Measurements from ENCODE around the gene DISP2.

The DISP2 gene, protein sequence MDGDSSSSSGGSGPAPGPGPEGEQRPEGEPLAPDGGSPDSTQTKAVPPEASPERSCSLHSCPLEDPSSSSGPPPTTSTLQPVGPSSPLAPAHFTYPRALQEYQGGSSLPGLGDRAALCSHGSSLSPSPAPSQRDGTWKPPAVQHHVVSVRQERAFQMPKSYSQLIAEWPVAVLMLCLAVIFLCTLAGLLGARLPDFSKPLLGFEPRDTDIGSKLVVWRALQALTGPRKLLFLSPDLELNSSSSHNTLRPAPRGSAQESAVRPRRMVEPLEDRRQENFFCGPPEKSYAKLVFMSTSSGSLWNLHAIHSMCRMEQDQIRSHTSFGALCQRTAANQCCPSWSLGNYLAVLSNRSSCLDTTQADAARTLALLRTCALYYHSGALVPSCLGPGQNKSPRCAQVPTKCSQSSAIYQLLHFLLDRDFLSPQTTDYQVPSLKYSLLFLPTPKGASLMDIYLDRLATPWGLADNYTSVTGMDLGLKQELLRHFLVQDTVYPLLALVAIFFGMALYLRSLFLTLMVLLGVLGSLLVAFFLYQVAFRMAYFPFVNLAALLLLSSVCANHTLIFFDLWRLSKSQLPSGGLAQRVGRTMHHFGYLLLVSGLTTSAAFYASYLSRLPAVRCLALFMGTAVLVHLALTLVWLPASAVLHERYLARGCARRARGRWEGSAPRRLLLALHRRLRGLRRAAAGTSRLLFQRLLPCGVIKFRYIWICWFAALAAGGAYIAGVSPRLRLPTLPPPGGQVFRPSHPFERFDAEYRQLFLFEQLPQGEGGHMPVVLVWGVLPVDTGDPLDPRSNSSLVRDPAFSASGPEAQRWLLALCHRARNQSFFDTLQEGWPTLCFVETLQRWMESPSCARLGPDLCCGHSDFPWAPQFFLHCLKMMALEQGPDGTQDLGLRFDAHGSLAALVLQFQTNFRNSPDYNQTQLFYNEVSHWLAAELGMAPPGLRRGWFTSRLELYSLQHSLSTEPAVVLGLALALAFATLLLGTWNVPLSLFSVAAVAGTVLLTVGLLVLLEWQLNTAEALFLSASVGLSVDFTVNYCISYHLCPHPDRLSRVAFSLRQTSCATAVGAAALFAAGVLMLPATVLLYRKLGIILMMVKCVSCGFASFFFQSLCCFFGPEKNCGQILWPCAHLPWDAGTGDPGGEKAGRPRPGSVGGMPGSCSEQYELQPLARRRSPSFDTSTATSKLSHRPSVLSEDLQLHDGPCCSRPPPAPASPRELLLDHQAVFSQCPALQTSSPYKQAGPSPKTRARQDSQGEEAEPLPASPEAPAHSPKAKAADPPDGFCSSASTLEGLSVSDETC (N-terminal part only)

DNA sequence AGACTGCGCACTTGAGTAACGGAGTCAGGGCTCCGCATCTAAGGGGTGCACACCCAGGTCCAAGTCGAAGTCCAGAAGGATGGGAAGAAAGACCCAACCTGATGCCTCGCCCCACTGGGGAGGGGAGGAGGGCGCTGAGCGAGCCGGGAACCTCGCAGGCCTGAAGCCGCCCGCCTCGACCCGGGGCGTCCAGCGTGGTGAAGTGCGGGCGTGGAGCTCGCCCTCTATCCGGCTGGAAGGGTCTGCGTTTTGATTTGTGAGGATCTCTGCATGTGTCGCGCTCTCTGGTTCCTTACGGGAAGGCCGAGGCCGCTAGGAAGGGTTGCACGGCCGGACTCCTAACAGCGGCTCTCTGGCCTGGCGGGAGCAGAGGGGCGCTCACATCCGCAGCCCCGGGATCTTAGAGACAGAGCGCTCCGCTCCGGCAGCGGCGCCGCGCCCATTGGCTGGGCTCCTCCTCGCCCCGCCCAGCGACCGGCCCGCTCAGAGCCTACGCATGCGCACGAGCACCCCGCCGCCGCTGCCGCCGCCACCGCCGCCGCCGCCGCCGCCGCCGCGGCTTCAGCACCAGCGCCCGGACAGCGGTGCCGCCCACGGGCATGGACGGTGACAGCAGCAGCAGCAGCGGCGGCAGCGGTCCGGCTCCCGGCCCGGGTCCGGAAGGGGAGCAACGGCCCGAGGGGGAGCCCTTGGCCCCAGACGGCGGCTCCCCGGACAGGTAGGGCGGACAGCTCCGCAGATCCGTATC is at the start of gene DISP2:
Gene DISP2 (plus strand): TSS at position 497 of the 748 bp plus-strand sequence. CDS start 103 bp downstream, at position 600.
- DNase-seq = peak; percentile 86

DNA sequence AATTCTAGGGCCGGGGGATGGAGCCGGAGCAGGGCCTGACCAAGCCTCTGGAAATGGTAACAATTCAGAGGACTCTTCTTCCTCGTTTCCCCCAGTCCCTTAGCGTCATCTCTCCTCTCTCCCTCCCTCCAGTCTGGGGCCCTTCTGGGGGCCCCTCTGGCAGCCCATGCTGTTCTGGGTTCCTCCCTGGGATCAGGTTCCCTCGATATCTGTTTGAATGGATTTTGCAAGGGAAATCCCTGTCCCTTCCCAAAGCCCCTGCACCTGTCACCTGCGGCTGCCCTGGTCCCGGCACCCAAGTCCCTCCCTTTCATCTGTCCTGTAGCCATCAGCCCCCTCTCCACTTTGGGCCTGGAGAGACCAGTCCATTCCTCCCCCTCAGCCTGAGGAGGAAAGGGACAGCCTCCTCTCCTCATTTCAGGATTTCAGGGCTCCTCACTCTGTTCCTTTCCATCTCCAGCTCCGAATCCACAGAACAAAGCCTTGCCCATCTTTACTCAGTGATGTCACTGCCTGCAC is 48.6 kb upstream of the DISP2 start:
- no peak for DNase-seq

DNA sequence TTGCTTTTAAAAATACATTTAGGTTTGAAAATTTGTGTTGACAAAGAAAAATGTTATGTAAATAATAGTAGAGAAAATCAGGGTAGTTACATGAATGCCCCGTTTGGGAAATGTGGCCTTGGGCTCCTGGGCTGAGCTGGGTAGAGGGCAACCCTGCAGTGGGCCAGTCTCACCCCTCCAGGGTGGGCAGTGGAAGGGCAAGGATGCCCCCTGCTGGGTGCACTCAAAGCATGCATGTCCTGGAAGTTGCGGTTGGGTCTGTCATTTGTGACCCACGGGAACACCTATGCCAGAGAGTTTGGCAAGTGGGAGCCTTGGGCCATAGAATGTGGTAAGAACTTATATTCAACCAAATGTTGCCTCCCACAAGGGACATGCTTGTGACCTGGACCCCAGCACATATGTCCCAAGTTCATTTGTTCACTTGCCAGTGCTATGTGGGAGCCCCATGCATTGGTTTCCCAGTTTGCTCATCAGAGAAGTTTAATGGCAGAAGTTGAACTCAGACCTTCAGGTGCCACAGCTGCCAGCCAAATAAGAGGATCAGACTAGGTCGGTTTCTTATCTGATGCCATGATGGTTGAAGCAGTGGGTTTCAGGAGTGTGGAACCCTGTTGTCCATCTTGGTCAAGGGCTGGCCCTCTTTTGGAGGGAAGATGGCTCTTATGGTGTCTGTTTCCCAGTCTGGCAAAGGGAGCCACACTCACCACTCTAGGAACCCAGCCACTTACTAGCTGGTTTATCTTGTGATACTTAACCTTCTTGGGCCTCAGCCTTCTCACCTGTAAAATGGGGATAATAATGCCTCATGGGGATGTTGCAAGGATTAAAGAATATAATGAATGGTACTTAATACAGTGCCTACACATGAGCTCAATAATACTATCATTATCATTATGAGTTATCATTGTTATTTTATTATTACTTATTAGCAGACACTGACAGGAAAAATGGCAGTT is 47.7 kb upstream of the DISP2 start:
- peak; percentile 67 for DNase-seq

DNA sequence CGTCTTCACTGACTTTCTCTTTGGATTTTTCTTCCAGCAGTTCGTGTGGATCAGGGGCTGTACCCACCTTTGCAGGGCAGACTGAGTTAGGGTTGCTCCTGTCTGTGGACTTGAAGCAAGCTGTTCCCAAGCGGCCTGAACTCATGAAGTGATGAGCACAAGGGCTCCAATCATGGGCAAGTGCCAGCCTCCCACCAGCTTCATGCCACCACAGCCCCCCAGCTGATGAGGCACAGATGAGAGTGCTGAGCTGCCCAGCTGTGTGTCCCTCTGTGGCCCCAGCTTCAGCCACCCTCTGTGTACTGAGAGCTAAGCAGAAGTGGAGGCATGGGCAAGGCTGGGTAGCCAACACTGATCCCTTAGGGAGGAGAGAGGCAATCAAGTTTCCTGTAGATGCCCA is 47.0 kb upstream of the DISP2 start:
- no peak for DNase-seq

DNA sequence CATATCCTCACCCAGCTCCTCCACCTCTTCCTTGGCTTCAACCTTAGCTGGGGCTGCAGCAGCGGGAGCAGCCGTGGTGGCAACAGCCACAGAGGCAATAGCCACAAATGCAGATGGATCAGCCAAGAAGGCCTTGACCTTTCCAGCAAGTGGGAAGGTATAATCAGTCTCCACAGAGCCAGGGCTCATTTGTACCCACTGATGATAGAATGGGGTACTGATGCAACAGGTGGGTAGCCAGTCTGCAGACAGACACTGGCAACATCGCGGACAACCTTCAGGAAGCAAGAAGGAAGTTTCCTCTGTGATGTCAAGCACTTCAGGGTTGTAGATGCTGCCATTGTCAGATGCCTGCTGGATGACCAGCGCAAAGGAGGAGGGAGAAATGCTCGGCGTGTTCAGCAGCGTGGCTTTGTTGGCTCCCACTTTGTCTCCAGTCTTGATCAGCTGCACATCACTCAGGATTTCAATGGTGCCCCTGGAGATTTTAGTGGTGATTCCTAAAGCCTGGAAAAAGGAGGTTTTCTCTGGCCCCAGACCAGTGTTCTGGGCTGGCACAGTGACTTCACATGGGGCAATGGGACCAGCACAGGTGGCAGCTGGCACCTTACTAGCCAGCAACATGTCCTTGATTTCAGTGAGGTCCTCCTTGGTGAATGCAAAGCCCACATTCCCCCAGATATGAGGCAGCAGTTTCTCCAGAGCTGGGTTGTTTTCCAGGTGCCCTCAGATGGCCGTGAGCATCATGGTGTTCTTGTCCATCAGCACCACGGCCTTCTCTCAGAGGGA is 45.5 kb upstream of the DISP2 start:
- DNase-seq = no peak

DNA sequence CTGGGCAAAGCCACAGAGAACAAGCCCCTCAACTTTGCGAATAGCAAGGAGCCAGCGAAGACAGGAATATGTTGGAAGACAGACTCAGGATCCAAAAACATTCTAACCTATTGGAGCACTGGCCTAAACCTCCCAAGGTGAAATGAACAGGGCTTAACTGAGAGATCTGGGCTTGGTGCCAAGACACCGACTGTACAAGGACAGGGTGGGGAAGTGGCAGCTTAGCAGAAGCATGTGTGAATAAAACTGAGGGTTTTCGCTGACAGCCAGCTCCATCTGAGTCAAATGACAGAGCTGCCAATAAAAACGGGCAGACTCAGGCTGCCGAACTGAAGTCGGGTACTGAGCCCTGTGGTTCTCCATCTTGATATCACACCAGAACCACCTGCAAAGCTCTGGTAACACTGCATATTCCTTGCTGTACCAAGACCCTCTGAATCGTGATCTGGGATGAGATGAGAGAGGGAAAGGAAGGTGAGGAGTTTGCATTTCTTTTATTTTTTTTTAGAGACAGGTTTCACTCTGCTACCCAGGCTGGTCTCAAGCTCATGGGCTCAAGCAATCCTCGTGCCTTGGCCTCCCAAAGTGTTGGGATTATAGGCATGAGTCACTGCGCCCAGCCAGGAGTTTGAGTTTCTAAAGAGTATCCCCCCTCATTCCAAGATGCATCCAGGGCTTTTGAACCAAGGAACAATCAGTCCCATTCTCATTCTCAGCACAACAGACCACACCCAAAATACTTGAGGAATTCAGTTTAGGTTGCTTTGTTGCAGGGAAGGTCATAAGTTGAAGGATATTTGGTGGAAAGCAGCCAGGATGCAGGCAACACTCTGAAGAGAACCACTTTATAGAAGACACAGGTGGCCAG is 44.3 kb upstream of the DISP2 start:
- DNase-seq = no peak

DNA sequence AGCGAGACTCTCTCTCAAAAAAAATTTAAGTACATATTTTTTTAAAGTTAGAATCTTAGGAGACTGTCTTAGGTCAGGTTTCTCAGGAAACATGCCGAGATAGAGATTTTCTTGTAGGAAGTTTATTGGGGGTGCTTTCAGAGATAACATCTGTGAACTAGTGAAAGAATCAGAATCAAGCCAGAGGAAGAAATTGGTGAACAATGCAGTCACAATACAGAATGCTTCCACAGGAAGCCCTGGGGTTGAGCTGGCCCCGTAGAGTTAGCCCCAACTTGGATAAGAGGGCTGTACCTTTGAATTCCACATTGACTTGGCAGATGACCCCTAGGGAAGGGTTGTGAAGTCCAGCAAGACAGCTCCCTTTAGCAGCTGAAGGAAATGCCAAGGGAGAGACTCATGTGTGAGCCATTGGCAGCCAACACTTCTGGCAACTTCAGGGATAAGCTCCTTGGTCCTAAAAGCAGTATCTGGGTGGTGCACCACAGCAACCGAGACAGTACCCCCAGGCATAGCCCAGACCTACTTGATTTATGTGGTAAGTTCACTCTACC is 43.2 kb upstream of the DISP2 start:
- DNase-seq = no peak

DNA sequence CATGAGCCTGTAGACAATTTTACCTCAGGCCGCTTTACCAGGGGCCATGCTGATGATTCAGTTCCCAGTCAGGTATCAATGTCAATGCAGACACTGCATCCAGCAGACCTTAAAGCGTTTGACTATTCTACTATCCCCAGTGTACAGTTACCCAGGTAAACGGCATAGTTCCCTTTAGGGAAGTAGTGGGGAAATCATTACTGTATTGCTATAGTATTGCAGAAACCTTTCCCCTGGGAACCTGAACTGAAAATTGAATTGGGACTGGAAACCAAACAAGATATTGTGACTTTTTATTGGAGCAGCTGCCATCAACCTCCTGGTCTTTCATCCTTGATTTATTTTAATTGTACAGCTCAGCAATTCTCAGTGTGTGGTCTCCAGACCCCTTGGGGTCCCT is 41.1 kb upstream of the DISP2 start:
- no peak for DNase-seq

DNA sequence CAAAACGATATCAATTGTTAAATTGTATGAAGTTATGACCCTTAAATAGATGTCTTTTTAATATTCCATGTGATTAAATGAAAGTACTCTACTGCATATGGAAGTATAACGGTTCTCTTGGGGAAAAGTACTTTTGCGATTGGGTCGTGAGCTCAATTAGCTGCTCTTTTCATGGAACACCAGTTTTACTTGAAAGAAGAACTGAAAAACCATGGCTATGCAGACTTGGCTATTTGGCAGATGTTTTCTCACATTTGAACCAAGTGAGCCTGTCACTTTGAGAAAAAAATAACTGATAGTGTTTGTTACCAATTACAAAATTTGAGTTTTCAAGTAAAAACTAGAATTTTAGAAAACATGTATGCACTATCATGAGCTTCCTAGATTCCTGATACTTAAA is 40.4 kb upstream of the DISP2 start:
- DNase-seq = no peak

DNA sequence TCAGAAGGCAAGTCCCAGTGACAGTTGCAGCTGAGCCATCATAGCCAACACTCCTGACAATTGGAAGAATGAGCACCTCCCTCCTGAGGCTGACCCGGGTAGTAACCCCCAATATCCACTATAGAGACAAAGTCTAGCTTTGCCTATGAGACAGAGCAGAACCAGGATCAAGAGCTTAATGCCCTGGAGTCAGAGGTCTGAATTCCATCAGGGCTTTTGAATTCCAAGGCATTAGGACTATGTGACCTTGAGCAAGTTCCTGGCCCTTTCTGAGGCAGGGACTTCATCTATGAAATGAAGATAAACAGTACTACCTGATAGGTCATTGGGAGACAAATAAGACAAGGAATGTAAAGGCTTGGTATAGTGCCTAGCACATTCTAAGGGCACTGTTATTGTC is 37.6 kb upstream of the DISP2 start:
- no peak for DNase-seq

DNA sequence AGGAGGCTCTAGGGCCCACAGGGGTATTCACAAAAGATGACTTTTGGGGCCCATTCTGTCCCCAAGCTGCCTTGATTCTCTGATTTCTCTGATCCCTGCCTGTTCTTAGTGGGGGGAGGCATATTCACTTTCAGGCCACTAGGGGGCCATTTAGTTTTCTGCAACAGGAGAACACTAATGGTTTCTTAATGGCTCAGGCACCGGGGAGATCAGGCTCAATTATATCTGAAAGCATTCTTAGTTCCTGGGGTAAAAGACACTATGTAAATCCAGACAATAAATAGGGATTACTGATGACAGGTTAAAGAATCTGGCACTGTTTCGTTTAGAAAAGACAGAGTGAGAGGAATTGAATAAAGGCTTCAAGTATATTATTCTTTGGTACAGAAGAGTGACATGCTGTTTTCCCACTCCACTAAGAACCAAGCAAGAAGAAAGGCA is 37.1 kb upstream of the DISP2 start:
- DNase-seq = peak; percentile 76

DNA sequence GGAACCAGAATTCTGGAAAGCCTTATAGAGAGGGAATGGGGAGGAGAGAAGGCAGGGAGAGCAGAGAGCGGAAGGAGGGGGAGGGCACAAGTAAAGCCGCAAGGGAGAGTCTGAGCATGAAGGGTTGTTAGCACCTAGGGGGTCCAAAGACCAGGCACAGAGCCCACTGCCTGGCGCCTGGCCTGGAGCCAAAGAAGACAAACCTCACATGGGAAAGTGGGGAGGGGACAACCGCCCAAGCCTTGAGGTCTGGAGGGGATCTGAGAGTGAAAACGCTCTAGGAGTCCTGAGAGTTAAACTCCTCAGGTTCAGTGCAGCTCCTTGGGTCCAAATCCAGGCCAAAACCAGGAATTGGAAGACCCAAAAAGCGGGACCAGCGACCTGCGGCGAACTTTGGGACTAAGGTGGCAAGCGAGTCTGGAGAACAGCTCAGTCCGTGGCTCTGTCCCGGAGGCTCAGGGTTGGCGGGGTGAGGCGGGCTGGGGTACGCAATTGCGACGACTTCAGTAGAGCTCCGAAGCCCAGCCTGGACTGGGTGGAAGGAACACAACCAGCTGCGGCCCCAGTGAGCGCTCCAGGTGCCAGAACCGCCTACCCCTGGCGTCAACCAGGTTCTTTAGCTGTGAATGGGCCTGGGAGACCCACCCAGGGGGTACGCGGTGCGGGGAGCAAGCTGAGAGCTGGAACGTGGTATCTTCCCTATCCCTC is 35.3 kb upstream of the DISP2 start:
- no peak for DNase-seq

DNA sequence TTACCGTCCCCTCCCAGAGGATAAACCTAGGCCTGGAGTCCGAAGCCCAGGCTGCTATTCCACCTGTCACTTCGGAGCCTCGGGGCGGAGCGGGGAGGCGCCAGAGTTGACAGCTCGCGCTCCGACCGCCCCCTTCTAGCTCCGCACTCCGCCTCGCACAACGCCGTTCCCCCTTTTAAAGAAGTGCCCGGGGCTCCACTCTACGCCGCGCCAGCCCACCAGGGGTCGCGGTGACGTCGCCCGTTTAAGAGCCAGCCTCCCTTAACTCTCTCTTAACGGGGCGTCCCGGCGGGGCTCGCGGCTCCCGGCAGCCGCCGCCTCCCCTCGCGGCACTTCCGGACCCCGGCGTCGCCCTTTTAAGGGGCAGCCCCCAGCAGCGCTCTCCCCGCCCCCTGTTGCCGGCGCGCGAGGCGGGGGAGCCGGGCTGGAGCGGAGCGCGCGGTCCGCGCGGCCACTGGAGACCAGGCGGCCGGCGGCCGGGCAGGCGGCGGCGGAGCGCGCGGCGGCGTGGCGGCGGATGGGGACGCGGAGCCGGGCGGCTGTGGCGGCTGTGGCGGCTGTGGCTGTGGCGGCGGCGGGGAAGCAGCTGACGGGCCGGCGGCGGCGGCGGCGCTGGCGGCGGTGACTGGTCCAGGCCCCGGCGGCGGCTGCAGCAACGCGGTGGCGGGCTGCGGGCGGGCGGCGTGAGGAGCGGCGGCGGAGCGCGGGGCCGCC is 34.6 kb upstream of the DISP2 start, which contains the start of gene INAFM2:
Gene INAFM2 (plus strand): TSS at position 454 of the 714 bp plus-strand sequence. CDS start 364 bp downstream, outside the sequence.
- DNase-seq = peak; percentile 90

DNA sequence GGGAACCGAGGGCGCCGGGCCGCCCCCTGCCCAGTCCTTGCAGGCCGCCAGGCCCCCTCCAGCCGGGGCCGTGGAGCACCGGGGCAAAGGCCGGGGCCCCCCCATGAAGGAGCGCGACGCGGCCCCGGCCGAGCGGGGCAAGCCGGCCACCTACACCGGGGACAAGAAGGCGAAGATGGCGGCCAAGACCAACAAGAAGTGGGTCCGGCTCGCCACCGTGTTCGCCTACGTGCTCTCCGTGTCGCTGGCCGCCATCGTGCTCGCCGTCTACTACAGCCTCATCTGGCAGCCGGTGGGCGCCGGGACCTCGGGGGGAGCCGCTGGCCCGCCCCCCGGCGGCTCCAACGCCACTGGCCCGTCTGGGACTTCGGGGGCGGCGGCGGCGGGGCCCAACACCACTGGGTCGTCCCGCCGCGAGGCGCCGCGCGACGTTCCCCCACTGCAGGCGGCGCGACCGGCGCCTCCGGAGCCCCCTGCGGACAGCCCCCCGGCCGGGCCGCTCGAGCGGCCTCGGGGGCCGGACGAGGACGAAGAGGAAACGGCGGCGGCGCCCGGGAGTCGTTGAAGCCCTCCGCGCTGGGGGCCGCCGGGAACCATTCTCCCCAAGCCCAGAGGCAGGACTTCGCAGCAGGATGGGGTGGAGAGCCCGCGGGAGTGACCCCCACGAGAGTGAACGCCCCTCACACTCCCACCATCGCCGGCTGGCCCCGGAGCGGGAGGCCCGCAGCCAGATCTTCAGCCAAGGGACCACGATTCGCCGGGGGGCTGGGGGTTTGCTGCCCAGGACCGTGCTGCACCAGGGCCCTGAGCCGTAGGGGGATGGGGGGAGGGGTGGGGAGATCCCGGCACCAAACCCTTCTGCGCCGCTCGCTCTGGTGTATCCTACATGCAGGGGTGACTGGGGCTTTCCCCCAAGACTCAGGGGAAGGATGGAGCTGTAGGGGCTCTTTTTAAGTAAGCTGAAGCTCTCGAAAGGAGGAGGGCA is 33.8 kb upstream of the DISP2 start:
- no peak for DNase-seq

DNA sequence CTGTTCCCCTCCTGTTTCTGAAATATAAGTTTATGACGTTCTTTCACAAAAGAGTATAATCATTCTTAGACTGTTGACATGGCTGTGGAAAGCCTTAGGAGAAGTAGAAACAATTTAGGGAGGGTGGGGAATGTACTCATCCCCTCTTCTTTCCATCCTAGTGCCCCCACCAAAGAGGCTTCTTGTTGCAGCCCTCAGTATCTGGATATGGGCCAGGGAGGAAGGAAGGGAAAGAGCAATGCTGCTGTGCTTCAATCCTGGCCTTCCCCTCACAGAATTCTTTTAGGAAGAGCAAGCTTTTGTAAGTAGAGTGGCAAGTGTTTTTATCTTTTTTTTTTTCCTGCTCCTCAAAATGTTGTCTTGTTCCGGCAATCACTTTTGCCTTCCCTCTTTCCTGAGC is 32.8 kb upstream of the DISP2 start:
- DNase-seq = no peak

DNA sequence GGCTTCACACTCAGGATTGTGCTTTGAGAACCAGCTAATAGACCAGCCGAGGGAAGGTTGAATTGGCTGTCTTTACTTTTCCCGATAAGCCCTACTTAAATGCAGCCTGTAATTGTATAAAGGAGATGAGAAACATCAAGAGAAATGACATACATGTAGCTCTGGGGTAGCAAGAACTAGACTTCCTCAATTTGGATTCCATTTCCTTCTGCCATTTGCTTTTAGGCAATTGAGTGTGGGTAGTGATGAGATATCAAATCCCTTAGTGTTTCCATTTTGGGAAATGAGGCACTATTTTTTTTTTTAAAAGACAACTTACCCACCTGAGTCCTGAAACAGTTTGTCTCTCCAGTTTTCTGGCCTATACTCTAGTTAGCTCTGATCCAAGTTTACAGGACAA is 32.3 kb upstream of the DISP2 start:
- DNase-seq = no peak

Data from activated CD4-positive, alpha-beta T cell treated with anti-CD3 and anti-CD28 coated beads, Interleukin-2, amount 50 U/mL, for 16 hours (primary cell).